GM19328 (cell line): ENCODE results near the gene GABBR2.

ENCODE experiments used
- ATAC-seq: cut with Tn5 transposase; IDR thresholded peaks from one replicate; pipeline ENCODE4 v1.9.1; 2021; ENCODE audit warnings: mild to moderate bottlenecking, moderate library complexity; ENCODE audit not compliant: unreplicated experiment

The GABBR2 gene

DNA sequence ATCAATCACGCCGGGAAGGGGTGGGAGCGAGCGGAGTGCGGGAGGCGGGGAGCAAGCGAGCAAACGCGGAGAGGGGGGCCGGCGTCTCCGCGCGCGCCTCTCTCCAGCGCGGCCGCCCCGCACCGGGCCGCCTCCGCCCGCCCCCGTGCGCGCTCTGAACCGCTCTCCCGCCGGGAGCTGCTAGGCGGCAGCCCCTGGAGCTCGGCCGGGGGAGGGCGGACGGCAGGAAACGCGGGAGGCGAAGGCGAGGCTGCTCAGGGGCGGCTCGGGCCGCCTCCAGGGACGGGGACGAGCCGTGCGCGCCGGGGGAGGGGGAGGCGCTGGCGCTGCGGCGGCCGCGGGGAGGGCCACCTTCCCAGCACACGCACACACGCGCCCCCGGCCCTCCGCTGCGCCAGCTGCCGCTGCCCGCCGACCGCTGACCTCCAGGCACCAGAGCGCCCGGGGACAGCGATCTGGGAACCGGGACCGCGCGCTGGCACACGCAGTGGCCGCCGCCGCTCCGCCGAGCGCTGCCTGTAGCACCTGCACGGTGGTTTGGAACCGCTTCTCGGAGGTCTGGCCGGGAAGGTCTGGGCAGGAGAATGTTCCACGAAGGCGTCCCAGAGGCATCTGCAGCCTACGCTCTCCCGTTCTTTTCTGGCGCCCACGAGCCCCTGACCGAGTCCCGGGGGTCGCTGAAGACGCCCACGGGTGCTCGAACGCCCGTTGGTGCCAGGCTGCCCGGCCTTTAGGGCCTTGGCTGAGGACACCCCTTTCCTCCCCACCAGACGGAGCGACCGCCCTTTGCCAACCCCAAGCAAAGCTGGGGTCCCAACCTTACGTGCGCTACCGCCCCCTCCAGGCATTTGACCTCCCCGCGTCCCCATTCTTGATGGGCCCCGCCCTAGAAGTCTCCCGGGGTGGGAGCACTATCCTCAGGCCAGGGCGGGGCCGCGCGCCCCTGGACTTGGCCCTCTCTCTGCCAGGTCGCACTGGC lies at the start of gene GABBR2:
GABBR2 (minus strand) TSS at position 3 of the 979 bp plus-strand sequence. CDS start 198 bp downstream, outside the sequence.
- no peak for ATAC-seq

DNA sequence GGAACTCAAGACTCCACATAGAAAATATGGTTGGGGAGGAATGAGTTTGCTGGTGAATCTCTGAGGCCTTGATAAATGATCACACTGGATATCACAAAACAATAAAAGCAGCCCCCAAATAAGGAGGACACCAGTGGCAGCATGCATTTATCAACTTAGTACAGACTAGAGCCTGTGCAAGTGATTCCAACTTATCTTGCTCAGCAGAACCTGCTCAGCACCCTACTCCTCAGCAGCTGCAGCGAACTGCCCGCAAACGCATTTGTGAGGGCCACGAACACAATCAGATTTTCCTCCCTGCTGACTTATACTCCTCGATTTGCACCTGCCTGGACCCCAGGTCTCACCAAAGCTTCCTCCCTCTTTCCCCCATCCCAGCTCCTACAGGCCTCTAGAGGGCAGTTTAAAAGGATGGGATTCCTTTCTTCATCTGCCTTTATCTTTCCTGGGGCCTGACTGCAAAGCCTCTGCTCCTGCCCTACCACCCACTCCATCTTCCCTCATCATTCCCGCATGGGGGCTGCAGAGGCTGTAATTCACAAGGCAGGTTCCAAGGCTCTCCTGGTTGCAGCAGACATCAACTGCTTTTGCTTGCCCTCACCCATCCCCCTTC lies 46.4 kb upstream of the GABBR2 start:
- no peak for ATAC-seq

DNA sequence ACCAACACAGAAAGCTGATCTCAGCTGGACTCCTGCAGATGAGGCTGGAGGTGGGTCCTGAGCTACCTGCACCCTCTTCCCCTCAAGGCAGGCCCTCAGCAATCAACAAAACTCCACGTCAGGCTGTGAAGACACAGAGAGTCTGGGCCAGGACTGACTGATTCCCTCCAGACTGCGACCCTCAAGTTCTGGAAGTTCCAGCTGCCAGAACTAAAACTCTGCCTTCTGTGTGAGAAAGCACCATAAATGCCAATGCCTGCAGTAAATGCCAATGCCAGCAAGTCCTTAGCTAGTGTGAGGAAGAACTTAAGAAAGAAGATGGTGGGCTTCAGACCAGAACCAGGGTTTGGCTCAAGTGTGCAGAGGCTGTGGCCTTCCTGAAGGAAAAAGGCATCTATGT lies 42.5 kb upstream of the GABBR2 start:
- ATAC-seq, result no peak

DNA sequence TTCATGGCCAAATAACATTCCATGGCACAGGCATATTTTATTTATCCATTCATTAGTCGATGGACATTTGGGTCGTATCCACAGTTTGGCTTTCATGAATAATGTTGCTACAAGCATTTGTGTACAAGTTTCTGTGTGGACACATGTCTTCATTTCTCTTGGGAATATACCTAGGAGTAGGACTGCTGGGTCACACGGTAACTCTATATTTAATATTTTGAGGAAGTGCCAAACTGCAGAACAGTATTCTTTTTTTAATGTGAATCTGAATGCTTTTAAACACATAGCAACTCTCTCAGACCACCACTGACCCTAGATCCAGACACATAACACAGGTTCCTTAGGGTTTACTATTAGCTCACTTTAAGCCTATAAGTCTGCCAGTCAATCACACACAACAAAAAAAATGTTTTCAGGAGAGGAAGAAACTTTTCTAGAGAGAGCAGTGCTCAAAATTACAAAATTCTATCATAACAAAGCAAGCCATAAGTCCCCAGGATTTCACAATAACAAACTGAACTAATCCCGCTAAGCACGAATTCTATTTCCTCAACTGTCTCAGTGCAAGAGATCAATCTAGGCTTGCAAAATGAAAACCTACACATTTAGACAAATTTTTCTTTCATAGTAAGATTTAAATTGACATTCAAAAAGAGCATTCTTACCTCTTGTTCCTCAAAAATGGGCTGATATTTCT lies 41.8 kb upstream of the GABBR2 start:
- no peak for ATAC-seq

DNA sequence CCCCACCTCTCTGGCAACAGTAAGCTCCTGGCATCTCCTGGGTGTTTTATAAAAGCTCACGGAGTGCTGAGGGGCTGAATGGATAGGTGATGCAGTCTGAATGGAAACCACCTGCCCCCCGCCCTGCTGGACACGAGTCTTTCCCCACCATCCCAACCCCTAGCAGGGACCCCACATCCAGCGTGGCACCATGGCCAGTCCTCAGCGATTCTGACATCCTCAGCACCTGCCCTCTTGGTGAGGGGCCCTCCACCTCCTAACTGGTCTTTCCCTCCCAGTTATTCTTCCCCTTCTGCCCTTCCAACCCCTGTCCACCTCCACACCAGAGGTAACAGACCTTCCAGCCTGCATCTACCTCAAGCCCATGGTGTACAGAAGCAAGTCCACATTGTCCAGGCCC lies 38.7 kb upstream of the GABBR2 start:
- no peak for ATAC-seq

DNA sequence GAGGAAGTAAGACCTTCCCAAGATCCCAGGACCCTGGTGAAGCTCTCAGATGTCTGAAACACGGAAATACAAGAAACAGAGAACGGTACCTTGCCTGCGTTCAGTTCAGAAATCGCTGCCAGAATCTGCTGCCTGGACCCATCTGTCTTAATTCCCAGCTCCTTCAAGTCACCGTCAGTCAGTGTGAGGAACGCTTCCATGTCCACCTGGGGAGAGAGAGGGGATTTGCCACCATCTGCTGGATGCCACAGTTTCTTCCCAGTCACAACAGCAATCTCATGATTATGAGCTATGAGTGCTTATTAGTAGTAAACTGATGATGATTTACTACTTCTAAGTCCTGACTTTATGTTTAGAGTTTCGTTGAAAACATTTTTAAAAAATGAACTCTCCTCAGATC lies 36.7 kb upstream of the GABBR2 start:
- no peak for ATAC-seq

DNA sequence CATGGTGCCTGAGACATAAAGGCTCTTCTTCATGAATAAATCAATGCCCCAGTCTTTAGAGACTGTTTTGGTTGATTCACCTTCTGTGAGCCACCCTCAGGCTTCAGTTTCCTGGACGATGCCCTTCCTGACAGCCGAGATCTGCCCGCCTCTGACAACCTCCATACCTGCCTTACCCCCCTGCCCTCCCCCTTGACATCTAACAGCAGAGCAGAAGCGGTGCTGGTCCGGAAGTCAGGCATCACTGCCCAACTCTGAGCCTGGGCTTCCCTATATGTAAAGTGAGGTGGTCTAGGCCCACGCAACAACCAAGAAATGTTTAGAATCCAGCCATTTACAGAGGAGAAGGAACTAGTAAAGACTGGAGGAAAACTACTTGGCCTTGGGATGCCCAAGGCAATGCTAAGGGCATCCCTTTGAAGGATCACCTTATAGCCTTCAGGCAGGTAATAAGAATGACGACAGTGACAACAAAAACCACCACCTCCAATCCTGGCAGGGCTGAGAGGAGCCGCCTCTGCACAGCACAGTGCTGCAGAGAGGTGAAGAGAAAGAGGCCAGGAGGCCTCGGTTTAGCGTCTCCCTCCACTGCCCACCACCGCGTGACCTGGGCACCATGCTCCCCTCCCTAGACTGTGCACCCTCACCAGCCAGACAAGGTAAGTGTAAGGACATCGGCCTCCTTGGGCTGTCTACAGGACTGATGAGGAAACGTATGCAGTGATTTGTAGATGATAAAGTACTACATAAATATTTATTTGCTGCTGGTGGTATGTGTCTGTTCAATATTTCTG lies 35.3 kb upstream of the GABBR2 start:
- no peak for ATAC-seq

DNA sequence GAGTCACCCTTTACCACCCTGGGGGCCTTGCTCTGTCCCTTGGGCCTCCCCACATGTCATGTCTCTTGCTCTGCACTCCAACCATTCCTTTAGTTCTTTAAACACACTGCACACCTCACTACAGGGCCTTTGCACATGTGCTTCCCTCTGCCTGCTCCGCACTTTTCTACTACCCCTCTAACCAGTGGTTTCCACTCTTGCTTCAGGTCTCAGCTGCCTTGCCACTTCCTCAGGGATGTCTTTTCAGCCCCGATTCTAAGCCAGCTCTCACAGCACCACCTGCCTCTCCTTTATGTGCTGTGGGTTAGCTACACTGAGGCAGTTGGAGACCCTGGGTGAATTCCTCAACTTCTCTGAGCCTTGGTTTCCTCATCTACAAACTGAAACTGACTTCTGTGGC lies 34.6 kb upstream of the GABBR2 start:
- ATAC-seq, result no peak

DNA sequence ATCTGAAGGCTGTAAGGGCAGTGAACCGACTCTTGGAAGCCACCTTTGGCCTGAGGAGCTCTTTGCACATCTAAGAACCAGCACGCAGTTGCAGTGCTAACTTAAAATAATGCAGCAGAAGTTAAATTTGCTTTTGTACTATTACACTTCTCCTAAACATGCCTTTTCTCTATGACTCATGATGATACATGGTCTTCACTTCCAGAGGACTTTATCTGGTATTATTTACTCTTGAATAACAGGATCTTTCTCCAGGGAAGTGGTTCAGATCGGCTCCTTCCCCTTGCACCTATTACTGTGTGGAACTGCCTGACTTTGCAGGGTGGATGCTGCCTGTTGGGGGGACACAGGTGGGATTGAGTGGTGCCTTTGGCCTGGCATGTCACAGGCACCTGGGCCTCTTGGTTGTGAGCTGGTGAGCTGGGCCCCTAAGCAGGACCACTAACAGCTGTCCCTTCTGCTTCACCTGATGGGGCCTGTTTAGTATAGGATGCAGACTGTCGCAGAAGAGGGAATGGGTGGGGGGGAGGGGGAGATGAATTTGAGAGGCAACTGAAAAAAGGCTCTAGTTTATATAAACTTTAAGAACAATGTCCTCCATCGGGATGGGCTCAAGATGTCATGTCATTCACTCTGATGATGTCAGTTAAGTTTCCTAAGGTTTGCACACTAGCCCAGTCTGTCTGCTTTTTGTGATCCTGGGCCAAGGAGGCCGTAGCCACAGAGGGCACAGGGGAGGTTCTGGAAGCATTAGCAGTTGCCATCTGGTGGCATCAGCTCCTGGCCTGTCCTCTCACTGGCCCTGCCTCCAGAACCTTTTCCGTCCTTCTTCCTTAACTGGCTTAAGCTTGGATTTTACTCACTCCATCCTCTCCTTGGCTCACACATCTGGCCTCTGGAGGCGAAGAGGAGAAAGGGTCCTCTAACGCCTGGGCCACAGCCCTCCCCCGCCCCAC lies 33.9 kb upstream of the GABBR2 start:
- ATAC-seq, result no peak

DNA sequence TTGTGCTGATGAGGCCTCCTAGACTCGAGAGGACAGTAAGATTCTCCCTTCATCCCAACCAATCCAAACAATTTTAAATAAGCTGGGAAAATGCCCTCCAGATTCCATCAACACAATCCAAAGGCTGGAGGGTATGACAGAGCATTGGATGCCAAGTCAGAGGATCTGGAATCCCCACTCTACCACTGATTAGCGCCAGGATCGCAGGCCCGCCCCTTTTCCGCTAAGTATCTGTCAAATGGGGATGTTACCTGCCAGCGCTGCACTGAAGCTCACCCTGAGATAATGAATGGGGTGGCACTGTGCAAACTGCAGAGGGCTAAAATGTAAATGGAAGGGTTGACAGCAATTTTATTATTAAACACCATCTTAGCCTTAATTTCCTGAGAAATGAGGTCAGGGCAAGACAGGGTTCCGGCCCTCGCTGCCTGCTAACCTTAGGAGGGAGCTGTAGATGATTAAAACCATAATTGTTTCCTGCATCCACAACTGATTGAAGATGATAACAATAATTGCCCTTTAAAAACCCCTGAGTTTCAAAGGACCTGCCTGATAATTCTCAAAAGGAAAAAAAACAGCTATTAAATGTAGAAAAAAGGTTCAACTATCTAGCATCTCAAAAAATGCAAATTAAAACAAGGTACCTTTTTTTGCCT lies 31.6 kb upstream of the GABBR2 start:
- ATAC-seq, result no peak

DNA sequence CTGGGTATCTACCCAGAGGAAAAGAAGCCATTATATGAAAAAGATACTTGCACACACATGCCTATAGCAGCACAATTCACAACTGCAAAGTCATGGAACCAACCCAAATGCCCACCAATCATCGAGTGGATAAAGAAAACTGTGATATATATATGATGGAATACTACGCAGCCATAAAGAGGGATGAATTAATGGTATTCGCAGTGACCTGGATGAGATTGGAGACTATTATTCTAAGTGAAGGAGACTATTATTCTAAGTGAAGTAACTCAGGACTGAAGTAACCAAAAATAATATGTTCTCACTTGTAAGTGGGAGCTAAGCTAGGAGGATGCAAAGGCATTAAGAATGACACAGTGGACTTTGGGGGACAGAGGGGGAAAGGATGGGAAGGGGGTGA lies 30.0 kb upstream of the GABBR2 start:
- ATAC-seq, result no peak

DNA sequence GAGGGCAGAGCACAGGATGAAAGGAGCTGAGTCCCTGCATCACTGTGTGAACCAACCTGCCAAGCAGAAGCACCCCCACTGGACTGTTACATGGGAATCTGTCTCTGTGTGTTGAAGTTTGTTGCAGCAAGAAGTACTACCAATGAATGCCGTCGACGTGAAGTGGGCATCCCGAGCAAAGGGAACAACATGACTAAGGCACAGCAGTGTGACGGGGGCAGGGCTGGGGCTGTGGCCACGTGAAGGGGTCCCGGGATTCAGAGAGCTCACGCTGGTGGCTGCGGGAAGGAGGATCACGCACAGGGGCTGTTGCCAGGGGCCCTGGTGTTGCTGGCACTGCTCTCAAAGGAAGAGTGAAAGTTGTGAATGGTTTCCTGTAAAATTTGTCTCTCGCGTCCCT lies 27.5 kb upstream of the GABBR2 start:
- no peak for ATAC-seq

DNA sequence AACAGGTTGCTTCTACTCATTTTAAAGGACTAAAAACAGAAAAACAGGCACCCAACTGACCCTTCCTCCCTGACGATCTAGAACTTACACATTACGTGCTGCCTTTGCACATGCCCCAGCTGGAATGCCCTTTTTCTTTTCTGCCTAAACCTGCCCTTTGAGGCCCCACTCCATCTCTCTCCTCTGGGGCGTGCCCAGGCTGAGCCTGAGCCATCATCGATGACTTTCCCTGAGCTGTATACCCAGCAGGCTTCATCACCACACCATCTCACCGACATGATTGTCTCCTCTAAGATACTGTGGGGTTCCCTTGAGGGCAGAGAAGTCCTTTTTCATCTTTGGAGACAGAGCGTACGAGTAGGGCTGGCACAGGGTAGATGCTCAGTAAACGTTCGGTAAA lies 24.1 kb upstream of the GABBR2 start:
- ATAC-seq, result no peak

DNA sequence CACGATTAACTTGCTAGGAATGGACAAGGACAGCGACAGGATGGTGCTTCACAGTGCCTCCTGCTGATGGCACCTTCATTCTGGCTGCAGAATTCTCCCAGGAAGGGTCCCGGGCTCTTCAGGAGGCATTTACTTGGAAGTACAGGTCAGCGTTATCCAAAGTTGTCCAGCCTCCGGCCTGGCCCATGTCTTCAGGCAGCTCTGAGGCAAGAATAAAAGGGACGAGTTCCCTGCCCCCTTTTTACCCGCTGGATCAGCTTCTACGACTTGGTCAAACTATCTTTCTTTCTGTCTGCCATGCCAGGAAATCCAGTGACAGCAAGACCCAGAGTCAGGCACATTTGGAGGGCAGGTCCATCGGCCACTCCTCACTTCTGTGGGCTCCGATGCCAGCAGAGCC lies 23.4 kb upstream of the GABBR2 start:
- no peak for ATAC-seq

DNA sequence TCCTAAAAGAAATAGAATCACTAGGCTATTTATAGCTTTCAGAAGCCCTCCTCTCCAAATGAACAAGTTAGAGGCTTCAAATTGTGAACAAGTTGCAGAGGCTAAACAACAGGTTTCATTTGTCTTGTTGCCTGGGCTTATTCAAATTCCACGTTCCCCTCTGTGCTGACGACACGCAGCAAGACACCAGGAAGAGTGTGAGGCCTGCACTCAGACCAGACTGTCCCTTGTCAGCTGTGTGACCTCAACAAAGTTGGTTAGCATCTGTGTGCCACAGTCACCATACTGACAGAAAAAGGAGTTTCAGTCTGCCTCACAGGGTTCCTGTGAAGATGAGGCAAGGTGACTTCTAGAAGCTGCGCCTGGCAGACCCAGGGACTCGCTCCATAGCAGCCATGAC lies 22.1 kb upstream of the GABBR2 start:
- ATAC-seq, result no peak

DNA sequence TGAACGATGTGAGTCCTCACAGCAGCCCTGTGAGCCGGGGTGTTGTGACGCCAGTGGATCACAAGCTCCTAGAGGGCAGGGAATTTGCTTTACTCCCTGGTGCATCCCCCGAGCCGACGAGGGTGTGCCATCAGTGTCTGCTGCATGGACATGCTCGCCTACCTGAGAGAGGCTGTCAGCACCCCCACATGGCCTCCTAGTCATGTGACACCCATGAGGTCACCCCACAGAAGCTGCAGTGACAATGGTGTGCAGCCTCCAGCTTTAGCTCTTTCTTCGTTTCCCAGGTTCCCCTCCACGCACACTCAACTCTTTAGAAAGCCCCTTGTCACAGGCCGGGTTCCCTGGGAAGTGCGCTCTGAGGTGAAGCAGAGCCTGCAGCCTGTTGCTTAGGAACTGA lies 19.8 kb upstream of the GABBR2 start:
- ATAC-seq, result no peak

DNA sequence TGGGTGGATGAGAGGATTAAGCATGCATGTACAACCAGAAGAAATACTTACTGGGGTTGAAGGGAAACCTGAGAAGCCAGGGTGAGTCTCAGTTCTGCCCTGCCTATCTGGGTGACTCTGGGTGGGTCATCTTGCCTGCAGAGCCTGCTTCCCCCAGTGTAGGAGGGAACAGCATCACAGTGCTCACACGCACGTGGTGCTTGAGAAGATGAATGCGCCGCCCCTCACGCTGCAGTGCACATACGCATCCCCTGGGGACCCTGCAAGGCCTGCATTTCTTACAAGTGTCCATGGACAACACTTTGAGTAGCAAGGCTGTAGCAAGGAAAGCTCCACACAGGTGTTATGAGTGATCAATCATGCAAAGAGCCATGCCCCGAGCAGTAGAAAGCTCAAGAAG lies 18.7 kb upstream of the GABBR2 start:
- no peak for ATAC-seq

DNA sequence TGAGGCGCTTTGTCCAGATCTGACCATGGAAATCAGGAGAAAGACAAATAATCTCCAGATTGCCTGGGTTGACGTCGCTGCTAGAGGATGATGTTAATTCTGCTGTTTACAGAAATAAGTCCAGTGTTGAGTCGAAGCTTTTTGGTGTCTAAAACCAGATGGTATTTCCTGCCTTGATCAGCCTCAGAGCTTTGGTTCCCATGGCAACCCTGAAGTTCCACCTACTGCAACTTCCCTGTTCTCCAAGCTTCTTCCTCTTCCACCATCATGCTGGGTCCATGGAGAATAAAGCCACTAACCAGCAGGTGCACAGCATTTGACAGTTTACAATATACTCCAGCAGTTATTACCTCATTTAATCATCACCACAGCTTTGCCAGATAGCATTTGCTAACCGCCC lies 18.0 kb upstream of the GABBR2 start:
- no peak for ATAC-seq

DNA sequence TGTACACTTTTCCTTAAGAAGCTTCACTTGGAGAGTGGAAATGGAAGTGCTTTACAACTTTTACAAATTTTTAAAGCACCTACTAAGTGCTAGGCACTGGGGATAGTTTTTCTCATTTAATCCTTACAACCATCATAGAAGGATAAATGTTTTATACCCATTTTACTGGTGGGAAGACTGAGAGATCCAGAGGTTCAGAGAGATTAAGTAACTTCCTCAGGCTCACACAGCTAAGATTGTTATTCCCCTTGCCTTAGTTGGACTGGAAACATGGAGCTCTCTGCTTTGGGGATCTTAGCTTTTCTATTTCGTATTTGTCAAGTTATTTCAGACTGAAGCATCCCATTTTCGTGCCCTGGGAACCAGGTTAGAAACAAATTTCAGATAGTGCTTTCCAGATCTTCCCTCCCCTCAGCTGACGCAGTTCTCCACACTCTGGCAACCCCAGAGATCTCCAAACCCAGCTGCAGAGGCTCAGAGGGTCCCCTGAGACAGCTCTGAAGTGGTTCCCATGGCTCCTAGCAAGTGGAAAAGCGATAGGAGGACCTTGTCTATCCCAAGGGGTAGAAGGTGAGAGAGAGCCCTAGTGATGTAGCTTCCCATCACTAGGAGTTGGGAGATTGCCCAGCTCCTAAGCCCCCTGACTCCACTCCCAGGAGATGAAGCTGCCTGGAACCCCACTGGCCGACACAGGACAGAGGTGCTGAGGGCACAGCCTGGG lies 16.2 kb upstream of the GABBR2 start:
- ATAC-seq, result no peak
